IMR-90 (cell line): ENCODE data around the gene MEIS2.

ENCODE experiments used
- BHLHE40 ChIP-seq: fragments of 150-350 bp; IDR thresholded peaks from 2 replicates; pipeline ENCODE4 v1.6.1; 2016; ENCODE audit warnings: mild to moderate bottlenecking, low read depth, low read length
- CTCF ChIP-seq: conservative IDR thresholded peaks from 2 replicates; pipeline ENCODE4 v1.5.1; 2012; ENCODE audit warnings: mild to moderate bottlenecking, low read depth, low read length, improper control_type of control experiment
- FOS ChIP-seq: fragments of 150-350 bp; IDR thresholded peaks from 2 replicates; pipeline ENCODE4 v1.6.1; 2016; ENCODE audit warnings: low read depth, low read length
- MAFK ChIP-seq: IDR thresholded peaks from 2 replicates; pipeline ENCODE4 v1.6.1; 2012; ENCODE audit warnings: low read depth, low read length, improper control_type of control experiment
- MXI1 ChIP-seq: IDR thresholded peaks from 2 replicates; pipeline ENCODE4 v1.6.1; 2012; ENCODE audit warnings: low read depth, mild to moderate bottlenecking, low read length, moderate library complexity, borderline replicate concordance
- POLR2A ChIP-seq: IDR thresholded peaks from 2 replicates; pipeline ENCODE4 v1.6.1; 2012; ENCODE audit warnings: mild to moderate bottlenecking, low read depth, low read length
- RAD21 ChIP-seq: IDR thresholded peaks from 2 replicates; pipeline ENCODE4 v1.6.1; 2012; ENCODE audit warnings: low read length, improper control_type of control experiment
- RFX5 ChIP-seq: IDR thresholded peaks from 2 replicates; pipeline ENCODE4 v1.8.0; 2012; ENCODE audit warnings: low read depth, mild to moderate bottlenecking, low read length, moderate library complexity
- SMC3 ChIP-seq: fragments of 150-350 bp; IDR thresholded peaks from 2 replicates; pipeline ENCODE4 v1.6.1; 2016; ENCODE audit warnings: low read depth, mild to moderate bottlenecking, antibody characterized with exemption, low read length, moderate library complexity
- USF2 ChIP-seq: fragments of 150-350 bp; IDR thresholded peaks from 2 replicates; pipeline ENCODE4 v1.6.1; 2017; ENCODE audit warnings: mild to moderate bottlenecking, antibody characterized with exemption, low read length, low read depth

GRCh38 chr15:37019479-37020433 is 80.6 kb downstream of the MEIS2 start:
- no peak for TF ChIP-seq CTCF
- TF ChIP-seq RFX5: no peak
- no peak for TF ChIP-seq MAFK
- TF ChIP-seq USF2: no peak
- no peak for TF ChIP-seq MXI1
- TF ChIP-seq BHLHE40: peak; percentile 70; the same call in 1 of the 2 replicates
- TF ChIP-seq RAD21: no peak
- TF ChIP-seq POLR2A: no peak
- no peak for TF ChIP-seq FOS
- no peak for TF ChIP-seq SMC3
